ENCODE data around the gene PYM1.
A peak's percentile ranks its signal among the peaks of the same experiment; 100 is the strongest.

Gene PYM1

DNA sequence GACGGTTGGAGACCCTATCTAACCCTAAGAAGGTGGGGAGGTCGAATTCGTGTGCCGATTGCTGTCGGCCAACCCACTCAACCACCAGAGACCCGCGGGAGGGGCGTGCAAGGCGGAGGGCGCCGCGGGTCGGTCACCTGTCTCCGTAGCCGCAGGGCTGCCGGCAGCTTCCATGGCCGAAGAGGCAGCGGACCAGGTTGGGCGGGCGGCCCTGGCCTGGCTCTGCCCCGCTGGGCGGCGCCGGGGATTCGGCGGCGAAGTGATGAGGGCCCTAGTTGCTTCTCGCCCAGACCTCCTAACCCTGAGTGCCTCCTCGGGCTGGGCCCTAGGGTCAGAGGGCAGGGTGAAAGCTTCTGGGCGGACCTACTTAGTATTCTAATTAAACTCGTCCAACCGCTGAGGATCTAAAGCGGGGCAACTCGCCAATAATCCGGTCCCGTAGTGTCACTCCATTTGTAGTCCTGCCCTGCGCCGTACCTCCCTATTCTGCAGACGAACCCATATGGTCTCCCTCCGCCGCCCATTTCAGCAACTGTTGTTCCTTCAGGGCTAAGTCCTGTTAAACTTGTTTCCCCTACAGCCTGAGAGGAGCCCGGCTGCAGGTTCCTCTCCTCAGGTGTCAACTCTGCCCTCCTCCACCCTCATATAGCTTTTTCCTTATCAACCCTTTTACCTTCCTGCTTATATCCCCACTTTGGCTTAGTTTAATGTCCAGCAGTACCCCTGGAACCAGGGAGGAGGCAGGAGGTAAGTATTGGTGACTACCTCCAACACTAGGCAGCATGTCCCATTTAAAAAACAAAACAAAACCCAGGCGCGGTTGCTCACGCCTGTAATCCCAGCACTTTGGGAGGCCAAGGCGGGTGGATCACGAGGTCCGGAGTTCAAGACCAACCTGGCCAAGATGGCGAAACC, at the start of gene PYM1:
TSS of gene PYM1 (minus strand) at position 307 of the 915 bp plus-strand sequence. CDS start at position 174, 133 bp downstream.
- DNase-seq, result no peak

DNA sequence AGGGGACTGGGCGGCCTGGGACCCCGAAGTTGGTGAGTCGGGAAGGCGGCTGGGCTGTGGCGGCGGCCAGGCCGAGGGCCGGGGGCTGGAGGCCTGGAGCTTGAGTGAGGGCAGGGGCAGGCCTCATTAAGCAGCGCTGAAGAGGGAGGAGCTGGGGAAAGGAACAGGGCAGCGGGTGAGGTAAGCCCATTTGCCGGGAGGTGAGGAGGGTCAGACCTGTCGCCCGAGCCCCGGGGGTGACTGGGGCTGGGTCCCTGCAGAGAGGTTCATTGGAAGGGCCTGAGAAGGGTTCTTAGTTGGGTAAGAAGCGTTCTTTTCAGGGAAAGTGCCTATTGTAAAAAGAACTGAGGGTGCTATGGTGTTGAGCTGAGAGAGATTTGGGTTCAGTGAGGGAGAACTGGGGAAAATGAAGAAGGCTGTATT, 46.6 kb upstream of the PYM1 start:
- no peak for DNase-seq

DNA sequence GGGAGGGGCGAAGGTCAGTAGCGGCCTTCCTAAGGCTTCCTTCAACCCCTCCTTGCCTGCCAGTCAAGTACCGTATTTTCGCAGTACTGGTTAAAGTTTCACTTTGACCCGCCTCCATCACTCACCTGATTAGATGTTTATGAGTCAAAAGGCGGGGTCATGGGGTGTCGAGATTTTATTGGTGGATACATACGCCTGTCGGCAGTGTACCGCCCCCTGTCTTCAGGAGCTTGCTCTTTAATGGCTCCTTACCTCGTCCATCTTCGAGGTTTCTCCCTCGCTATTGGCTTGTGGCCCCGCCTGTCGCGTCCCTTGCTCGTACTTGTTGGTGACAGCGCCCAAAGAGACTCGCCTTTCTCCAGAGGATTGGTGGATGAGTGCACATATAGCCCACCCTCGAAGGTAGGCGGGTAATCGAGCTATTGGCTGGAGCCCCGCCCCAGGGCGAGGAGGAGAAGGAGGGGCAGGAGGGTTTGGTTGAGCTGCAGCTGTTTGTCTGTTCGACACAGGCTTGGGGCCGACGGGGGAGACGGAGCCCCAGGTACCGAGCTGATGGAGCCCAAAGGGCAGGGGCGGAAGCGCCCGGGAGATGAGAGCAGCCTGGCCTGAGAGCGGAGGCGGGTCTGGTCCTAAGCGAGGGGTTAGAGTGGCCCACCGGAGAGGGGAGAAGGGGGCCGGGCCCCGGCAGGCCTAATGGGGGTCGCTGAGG, 46.1 kb upstream of the PYM1 start, which contains the start of gene RAB5B:
TSS of gene RAB5B (plus strand) at position 480 of the 709 bp plus-strand sequence. CDS start 12,883 bp downstream, outside the sequence.
- DNase-seq, result peak; percentile 96

DNA sequence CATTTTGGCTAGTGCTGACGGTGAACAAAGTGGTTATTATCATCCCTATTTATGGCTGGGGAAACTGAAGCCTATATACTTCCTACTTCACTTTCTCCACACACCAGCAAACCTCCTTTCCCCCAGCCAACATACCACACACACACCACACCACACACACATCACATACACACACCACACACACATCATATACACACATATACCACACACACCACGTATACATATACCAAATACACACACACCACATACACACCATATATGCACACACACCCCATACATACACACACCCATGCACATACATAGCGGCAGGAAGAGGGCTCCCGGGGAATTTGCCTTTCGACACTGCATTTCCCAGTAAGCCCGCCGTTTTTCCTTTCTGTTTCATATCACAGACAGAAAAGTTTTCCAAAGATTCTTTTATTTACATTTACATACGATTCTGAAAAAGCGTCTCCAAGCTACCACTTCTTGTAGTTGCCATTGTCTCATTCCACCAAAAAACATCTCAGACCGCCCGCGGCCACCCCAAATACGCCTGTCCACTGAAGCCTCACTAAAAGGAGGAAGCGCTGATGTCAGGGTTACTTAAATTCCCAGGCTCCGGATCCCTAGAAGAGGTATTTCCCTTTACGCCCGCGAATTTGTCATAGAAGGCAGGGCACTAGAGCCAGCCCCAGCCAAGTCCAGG, 45.4 kb upstream of the PYM1 start:
- DNase-seq, result no peak

DNA sequence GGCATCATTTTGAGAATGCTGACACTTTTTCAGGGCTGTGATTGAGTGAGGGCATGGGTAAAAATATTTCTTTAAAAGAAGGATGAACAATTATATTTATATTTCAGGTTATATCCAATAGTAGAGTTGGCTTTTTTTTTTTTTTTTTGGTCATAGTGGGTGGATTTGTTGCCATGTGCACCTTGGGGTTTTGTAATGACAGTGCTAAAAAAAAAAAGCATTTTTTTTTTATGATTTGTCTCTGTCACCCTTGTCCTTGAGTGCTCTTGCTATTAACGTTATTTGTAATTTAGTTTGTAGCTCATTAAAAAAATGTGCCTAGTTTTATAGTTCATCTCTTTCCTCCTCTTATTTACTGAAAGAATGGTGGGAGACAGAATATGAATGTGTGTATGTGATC, 44.8 kb upstream of the PYM1 start:
- DNase-seq, result no peak

DNA sequence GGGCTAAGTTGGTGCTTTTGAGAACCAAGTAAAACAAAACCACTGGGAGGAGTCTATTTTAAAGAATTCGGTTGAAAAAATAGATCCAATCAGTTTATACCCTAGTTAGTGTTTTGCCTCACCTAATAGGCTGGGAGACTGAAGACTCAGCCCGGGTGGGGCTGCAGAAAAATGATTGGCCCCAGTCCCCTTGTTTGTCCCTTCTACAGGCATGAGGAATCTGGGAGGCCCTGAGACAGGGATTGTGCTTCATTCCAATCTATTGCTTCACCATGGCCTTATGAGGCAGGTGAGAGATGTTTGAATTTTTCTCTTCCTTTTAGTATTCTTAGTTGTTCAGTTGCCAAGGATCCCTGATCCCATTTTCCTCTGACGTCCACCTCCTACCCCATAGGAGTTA, 44.3 kb upstream of the PYM1 start:
- DNase-seq, result no peak

DNA sequence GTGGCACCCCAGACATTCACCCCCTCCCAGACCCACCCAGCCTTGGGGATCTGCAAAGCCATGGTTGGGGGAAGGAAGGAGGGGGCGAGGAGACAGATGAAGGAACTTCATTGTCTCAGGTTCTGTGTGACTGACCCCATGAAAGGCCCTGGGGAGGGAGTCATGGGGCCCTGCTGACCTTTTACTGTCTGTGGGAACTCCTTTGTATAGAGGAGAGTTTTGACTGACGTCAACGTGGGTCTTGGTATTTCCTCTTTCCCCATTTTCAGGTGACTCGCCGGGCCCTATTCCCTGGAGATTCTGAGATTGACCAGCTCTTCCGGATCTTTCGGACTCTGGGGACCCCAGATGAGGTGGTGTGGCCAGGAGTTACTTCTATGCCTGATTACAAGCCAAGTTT, 43.1 kb upstream of the PYM1 start:
- no peak for DNase-seq

DNA sequence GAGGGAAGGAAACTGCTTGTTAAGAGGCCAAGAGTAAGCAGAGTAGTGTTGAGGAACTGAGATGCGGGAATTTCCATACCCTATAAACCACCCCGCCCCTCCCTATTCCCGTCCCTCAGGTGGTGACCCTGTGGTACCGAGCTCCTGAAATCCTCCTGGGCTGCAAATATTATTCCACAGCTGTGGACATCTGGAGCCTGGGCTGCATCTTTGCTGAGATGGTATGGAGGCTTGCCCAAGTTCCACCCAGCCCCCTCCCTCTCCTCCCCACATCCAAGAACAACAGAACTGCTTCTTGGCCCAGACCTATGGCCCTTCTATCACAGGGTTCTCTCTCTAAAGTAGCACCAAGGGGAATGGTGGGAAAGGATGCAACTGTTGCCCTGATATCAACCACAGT, 41.7 kb upstream of the PYM1 start:
- DNase-seq, result no peak

DNA sequence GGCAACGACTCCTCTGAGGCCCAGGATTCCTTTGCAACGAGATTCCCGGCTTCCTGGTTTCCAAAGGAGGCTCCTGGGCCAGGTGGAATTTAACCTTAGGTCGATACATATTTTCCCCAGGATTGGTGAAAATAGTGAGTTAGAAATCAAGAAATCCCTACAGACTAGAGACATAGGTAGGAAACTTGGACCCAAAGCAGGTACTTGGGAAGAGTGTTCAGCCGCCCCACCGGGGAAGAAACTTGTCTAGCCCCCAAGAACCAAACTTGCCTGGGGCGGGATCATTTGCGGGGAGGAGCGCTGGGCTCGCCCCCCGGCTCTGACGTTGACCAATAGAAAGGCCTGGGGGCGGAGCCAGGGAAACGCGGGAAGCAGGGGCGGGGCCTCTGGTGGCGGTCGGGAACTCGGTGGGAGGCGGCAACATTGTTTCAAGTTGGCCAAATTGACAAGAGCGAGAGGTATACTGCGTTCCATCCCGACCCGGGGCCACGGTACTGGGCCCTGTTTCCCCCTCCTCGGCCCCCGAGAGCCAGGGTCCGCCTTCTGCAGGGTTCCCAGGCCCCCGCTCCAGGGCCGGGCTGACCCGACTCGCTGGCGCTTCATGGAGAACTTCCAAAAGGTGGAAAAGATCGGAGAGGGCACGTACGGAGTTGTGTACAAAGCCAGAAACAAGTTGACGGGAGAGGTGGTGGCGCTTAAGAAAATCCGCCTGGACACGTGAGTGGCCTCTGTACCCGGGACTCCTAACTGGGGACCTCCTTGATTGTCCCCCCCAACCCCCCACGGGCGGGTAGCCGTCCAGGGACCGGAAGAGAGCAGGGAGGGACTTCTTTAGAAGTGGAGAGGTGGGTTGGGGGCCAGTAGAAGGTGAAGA, 39.0 kb upstream of the PYM1 start, which contains the start of gene CDK2:
TSS of gene CDK2 (plus strand) at position 423 of the 874 bp plus-strand sequence. CDS start at position 602, 179 bp downstream.
- peak; percentile 91 for DNase-seq

DNA sequence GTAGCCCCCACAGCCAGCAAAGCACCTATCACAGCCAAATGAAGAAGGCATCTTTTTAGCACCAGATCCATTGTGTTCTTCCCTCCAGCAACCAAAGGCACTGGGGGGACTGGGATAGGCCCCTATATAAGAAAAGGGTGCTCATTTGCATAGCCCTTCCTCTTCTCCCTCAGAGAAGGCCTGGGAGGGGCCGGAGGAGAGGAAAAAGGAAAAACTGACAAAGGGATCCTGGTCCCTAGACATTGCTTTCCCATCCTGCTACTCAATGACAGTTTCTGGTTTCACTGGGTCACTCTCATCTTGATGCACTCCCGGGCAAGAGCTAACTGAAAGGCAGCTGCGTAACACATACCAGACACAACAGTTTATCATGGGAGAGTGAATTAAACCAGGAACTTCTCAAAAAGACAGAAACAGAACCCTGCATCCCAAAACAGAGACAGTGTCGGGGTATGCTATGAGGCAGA, 38.3 kb upstream of the PYM1 start, which contains the start of gene PMEL:
TSS of gene PMEL (minus strand) at position 102 of the 467 bp plus-strand sequence. CDS start at position 71, 31 bp downstream.
- no peak for DNase-seq

DNA sequence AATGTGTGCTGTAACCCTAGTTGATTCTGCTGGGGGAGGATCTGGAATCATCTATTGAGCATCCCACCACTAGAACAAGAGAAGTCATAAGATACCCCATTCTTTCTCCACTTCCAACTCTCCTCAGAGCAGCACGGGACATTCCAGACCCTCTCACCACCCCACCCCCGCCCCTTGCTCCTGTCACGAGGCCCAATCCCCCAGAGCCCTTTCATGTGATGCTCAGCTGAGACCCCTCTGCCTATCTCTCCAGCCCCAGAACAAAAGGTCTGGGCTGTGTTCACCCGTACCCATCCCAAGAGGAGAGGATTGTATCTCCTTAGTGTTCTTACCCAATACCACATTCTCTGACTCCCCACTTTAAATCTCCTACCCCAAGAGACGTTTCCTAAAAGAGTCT, 37.5 kb upstream of the PYM1 start:
- no peak for DNase-seq

DNA sequence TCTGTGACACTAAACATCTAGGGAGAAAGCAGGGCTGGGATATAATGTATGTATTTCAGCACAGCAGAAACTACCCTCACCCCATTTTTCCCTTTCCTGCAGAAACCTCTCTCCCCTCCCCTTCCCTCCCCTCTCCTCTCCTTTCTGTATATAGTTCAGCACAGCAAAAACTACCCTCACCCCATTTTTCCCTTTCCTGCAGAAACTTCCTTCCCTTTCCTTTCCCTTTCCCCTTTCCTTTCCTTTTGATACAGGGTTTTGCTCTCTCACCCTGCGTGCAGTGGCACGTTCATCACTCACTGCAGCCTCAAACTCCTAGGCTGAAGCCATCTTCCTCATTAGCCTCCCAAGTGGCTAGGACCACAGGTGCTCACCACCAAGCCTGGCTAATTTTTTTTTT, 36.1 kb upstream of the PYM1 start:
- no peak for DNase-seq

DNA sequence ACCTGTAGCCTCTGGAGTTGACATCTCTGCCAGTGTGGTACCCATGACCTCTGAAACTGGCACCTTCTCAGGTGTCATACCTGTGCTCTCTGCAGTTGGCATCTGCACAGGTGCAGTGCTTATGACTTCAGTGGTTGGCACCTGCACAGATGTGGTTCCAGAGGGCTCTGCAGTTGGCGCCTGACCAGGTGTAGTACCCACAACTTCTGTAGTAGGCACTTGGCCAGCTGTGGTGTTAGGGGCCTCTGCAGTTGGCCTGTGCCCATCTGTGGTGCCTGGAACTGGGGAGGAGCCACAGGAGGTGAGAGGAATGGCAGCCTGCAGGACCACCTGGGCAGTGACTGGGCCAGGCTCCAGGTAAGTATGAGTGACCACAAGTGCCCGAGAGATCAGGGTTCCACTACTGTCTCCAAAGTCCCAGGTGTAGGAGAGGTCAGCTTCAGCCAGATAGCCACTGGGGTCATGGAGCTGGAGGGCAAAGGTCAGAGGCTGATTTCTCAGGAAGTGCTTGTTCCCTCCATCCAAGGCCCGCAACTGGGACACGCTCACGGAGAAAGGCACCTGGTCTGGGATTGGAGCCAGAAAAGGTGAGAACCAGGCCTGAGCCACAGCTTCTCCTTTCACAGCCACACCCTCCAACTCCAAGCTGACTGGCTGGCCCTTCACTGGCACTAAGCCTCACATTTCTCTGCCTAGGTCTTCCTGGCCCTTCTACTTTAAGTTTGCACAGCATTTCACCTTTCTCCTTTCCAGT, 29.6 kb upstream of the PYM1 start:
- no peak for DNase-seq

DNA sequence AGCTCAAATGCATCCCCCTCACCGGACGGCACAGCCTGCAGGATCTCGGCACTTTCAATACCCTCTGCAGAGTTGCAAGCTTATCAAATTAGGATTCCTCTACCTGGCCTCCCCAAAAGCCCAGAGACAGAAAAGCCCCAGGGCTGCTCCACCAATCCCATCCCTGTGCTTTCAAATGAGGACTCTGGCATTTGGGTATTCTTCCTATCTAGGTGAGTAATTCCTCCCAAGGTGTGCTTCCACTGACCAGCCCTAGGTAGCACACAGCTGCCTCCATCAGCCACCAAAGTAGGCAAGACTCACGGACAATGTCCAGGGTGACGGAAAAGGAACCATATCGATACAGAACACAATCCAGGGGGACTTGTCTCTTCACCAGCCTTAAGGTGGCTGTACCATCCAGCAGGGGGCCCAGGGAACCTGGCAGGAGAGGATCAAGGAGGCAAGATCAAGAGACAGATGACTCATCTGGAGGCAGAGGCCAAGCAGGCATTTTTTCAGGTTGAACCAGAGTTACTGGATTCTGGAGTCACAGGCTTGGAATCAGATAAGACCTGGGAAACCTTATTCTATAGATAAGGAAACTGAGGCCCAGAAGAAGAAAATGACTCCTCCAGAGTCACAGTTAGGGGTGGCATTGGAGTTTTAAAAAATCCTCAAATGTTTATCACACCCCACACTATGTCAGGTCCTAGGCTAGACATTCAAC, 28.3 kb upstream of the PYM1 start:
- no peak for DNase-seq

DNA sequence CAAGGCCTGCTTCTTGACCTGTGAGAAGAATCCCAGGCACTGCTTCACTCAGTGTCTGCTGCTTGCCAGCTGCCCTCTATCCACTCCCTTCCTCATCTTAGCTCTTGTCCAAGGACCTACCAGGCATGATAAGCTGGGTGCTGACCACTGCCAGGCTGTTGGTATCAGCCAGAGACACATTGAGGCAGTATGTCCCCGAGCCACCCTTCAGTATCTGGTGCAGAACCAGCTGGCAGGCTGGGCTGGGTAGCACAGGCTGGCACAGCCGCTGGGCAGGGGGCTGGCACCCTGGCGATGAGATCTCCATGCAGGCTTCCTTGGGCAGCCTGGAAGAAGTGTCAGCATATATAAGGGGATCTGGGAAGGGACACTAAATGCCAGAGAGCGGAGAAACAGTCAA, 27.6 kb upstream of the PYM1 start:
- no peak for DNase-seq

DNA sequence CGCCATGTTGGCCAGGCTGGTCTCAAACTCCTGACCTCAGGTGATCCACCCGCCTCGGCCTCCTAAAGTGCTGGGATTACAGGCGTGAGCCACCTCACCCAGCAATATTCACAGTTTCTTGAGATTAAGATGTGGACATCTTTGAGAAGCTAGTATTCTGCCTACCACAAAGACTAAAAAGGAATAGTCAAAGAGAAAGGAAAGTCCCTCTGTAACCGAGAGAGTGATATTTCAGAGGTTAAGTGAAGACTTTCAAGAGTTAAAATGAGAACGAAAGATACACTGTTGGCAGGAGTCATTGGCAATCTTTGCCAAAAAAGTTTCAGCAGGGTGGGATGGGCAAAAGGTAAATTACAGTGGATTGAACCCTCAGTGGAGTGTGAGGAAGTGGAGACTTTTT, 18.9 kb upstream of the PYM1 start:
- DNase-seq, result no peak

DNA sequence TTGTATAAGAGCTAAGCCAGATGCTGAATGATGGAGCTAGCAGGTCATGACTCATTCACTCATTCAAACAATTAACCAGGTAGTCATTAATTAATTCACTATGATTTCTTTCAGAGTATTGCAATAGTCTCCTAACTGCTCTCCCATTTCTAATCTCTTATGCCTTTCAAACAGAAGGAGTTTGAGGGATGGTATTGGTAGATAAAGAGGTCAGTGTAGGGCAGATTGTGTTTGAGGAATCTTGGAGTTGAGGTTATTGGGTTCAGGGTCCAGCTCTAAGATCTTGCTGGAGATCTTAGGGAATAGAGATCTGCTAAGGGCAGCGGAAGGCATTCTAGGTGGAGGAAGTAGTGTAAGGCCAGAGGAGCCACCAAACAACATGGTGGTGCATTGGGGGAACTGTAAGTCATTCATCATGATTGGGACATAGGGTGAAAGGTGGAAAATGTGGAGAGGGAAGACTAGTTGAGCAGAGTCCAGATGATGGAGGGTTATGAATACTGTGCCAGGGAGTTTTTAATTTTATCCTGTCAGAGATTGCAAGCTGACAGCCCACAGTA, 15.0 kb upstream of the PYM1 start:
- no peak for DNase-seq

DNA sequence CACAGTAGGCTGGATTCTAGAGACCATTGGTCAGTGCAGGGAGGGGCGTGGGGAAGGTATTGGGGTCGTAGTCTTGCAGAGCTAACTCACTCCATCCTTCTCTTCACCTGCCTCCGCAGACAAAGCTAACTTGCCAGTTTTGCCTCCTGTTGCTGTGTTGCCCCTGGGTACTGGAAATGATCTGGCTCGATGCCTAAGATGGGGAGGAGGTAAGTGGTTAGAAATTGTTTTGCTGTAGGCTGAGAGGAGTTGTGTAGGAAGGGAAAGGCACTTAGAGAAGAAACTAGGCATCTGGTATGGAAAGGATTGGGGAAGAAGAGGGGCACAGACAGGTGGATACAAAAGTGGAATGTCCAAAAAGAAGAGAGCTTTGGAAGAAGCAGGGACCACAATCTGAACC, 14.4 kb upstream of the PYM1 start:
- DNase-seq, result no peak

DNA sequence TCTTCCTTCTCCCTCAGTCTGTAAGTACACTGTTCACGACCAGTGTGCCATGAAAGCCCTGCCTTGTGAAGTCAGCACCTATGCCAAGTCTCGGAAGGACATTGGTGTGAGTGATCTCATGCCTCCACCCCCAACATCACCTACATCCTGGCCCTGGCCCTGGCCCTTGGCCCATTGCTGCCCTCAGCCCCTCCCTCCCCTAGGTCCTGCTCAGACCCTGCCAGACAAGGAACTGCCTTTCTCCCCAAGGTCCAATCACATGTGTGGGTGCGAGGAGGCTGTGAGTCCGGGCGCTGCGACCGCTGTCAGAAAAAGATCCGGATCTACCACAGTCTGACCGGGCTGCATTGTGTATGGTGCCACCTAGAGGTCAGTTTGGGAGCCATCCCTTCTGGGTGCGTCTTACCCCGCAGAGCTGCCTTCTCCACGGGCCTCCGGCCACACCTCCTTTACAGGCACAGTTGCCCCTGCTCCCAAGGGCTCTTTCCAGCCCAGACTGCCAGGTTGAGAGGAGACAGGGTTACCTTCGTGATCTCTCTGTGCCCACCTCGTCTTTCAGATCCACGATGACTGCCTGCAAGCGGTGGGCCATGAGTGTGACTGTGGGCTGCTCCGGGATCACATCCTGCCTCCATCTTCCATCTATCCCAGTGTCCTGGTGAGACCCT, 12.5 kb upstream of the PYM1 start:
- DNase-seq, result peak; percentile 92

All from retina (tissue), 1 donor.